OCI-LY1 (cell line): ENCODE measurements around the gene VWA8.
"Not testable (repeated sequence)": the region's sequence is repeated elsewhere in the genome, so short reads cannot be mapped to it uniquely, and the experiment has no call there.

Experiments
- H2AFZ ChIP-seq: fragments of 200-600 bp; sonication (generic), shearing (Covaris generic); 2 replicates; pipeline ENCODE4 v1.6.0; 2014; ENCODE audit warnings: antibody characterized with exemption, mild to moderate bottlenecking, low read length
- H3F3A ChIP-seq: fragments of 200-600 bp; sonication (generic), shearing (Covaris generic); 2 replicates; pipeline ENCODE4 v1.6.0; 2014; ENCODE audit warnings: mild to moderate bottlenecking, antibody characterized with exemption, low read length, moderate library complexity; ENCODE audit not compliant: insufficient read depth
- H3K27ac ChIP-seq: fragments of 200-600 bp; sonication (generic); 2 replicates; pipeline ENCODE4 v1.5.1; 2014; ENCODE audit warnings: low read length, mixed run types, mild to moderate bottlenecking, low read depth; ENCODE audit not compliant: poor library complexity, severe bottlenecking
- H3K27me3 ChIP-seq: fragments of 200-600 bp; sonication (generic); 2 replicates; pipeline ENCODE4 v1.6.0; 2014; ENCODE audit warnings: antibody characterized with exemption, mild to moderate bottlenecking, low read length, moderate library complexity; ENCODE audit not compliant: insufficient read depth
- H3K36me3 ChIP-seq: fragments of 200-600 bp; sonication (generic); 2 replicates; pipeline ENCODE4 v1.6.1; 2014; ENCODE audit warnings: mild to moderate bottlenecking, antibody characterized with exemption, low read length, moderate library complexity, mixed read lengths; ENCODE audit not compliant: insufficient read depth
- H3K4me1 ChIP-seq: fragments of 200-600 bp; sonication (generic); 2 replicates; pipeline ENCODE4 v1.5.1; 2014; ENCODE audit warnings: mild to moderate bottlenecking, low read length, moderate library complexity; ENCODE audit not compliant: insufficient read depth, severe bottlenecking
- H3K4me2 ChIP-seq: fragments of 200-600 bp; sonication (generic), shearing (Covaris generic); 2 replicates; pipeline ENCODE4 v1.6.1; 2014; ENCODE audit warnings: low read length
- H3K4me3 ChIP-seq: fragments of 200-600 bp; sonication (generic); 2 replicates; pipeline ENCODE4 v1.5.1; 2014; ENCODE audit warnings: low read length, low read depth, mild to moderate bottlenecking, mixed read lengths; ENCODE audit not compliant: poor library complexity, severe bottlenecking
- H3K79me2 ChIP-seq: fragments of 200-600 bp; shearing (Covaris generic); 2 replicates; pipeline ENCODE4 v1.6.1; 2016; ENCODE audit warnings: mixed run types, low read length, mixed read lengths; ENCODE audit not compliant: insufficient read depth
- H3K9ac ChIP-seq: fragments of 200-600 bp; sonication (generic), shearing (Covaris generic); 2 replicates; pipeline ENCODE4 v1.6.1; 2014; ENCODE audit warnings: mild to moderate bottlenecking, low read length, mixed read lengths
- H3K9me2 ChIP-seq: fragments of 200-600 bp; sonication (generic), shearing (Covaris generic); 2 replicates; pipeline ENCODE4 v1.6.1; 2014; ENCODE audit warnings: low read depth, mild to moderate bottlenecking, low read length, mixed read lengths
- H3K9me3 ChIP-seq: fragments of 200-600 bp; shearing (Covaris generic); 2 replicates; pipeline ENCODE4 v1.6.1; 2014; ENCODE audit warnings: low read length, mixed read lengths
- H4K20me1 ChIP-seq: fragments of 200-600 bp; sonication (generic), shearing (Covaris generic); 2 replicates; pipeline ENCODE4 v1.6.0; 2016; ENCODE audit warnings: mild to moderate bottlenecking, low read length; ENCODE audit not compliant: insufficient read depth
- CTCF ChIP-seq: fragments of 200-600 bp; sonication (generic), shearing (Covaris generic); IDR thresholded peaks from 2 replicates; pipeline ENCODE4 v1.5.1; 2017; ENCODE audit warnings: mild to moderate bottlenecking, antibody characterized with exemption, low read length, moderate library complexity, mixed read lengths
- EZH2 ChIP-seq: fragments of 200-600 bp; sonication (generic), shearing (Covaris generic); IDR thresholded peaks from 2 replicates; pipeline ENCODE4 v1.8.0; 2017; ENCODE audit warnings: borderline replicate concordance, mixed run types, mild to moderate bottlenecking, antibody characterized with exemption, low read length, moderate library complexity, mixed read lengths

The VWA8 gene

DNA sequence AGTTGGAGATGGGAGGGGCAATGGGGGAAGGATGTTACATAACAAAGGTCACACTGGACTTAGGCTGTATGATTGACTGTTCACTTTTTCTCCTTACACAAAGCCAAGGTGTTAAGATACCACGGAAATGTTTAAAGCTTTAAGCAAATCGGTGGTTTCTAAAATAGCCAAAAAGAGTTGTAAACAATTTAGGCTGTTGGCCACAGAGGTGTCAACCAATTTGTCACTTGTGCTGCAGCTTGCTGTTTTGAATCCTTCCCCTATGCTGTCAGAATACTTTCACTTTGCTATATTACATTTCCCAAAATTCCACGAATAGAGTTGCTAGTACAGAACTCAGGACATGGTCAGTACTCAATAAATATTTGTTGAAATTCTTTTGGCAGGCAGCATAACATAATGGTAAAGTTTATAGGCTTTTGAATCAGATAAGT is 149.3 kb downstream of the VWA8 start:
- Histone ChIP-seq H3K9me3 (no peaks in the 10 kb centered on the region), H3K4me3 (no peak overlapping the region), H3K9me2 (no peaks in the 10 kb centered on the region), H3K4me1 (peaks cover 7% of the 10 kb centered on the region), H3F3A (no peaks in the 10 kb centered on the region), H3K4me2 (no peak overlapping the region), H3K27ac (no peak overlapping the region), H3K36me3 (peaks cover 57% of the 10 kb centered on the region), H3K27me3 (no peaks in the 10 kb centered on the region), H2AFZ (no peak overlapping the region), H3K9ac (no peak overlapping the region), H4K20me1 (no peaks in the 10 kb centered on the region), H3K79me2 (no peaks in the 10 kb centered on the region)
- no peak for TF ChIP-seq CTCF
- no peak for TF ChIP-seq EZH2

DNA sequence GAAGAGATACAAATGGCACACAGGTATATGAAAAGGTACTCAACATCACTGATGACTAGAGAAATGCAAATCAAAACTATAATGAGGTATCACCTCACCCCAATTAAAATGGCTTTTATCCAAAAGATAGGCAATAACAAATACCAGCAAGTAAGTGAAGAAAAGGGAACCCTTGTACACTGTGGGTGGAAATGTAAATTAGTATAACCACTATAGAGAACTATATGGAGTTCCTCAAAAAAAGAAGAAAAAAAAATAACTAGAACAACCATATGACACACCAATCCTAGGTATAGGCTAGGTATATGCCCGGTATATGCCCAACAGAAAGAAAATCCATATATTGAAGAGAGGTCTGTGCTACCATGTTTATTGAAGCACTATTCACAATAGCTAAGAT is 150.9 kb downstream of the VWA8 start:
- Histone ChIP-seq H3K4me1 (peaks cover 7% of the 10 kb centered on the region), H4K20me1 (no peaks in the 10 kb centered on the region), H3K79me2 (no peaks in the 10 kb centered on the region), H3K27ac (no peak overlapping the region), H3K36me3 (peaks cover 48% of the 10 kb centered on the region), H3F3A (no peaks in the 10 kb centered on the region), H3K4me2 (no peak overlapping the region), H3K9ac (no peak overlapping the region), H3K4me3 (no peak overlapping the region), H3K9me3 (no peaks in the 10 kb centered on the region), H2AFZ (no peak overlapping the region), H3K9me2 (no peaks in the 10 kb centered on the region), H3K27me3 (no peaks in the 10 kb centered on the region)
- TF ChIP-seq CTCF (no peak), EZH2 (no peak)

DNA sequence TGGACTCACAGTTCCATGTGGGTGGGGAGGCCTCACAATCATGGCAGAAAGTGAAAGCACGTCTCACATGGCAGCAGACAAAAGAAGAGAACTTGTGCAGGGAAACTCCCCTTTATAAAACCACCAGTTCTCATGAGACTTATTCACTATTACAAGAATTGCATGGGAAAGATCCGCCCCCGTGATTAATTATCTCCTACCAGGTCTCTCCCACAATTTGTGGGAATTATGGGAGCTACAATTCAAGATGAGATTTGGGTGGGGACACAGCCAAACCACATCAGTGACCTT is 157.5 kb downstream of the VWA8 start:
- H3K27ac ChIP-seq, result not testable (repeated sequence)
- peaks cover 55% of the 10 kb centered on the region for H3K36me3 ChIP-seq

GRCh38 chr13:41802684-41803444 is 158.0 kb downstream of the VWA8 start:
- Histone ChIP-seq H2AFZ (no peak overlapping the region), H3K27me3 (no peaks in the 10 kb centered on the region), H3K36me3 (peaks cover 53% of the 10 kb centered on the region), H3K4me3 (no peak overlapping the region), H3K27ac (no peak overlapping the region), H3F3A (no peaks in the 10 kb centered on the region), H3K9me3 (peaks cover 7% of the 10 kb centered on the region; the same call in 1 of the 2 replicates), H3K9ac (no peak overlapping the region), H3K9me2 (no peaks in the 10 kb centered on the region), H3K4me2 (no peak overlapping the region), H4K20me1 (no peaks in the 10 kb centered on the region), H3K79me2 (no peaks in the 10 kb centered on the region), H3K4me1 (no peaks in the 10 kb centered on the region)
- TF ChIP-seq EZH2 (no peak), CTCF (no peak)

More for the DNA sequence above, 157.5 kb downstream of the VWA8 start:
- H3K27me3 ChIP-seq, H4K20me1 ChIP-seq, H3K4me1 ChIP-seq, H3K4me3 ChIP-seq, H3K4me2 ChIP-seq, H3K9me2 ChIP-seq, H3K9me3 ChIP-seq, H3F3A ChIP-seq, H3K79me2 ChIP-seq, H2AFZ ChIP-seq, H3K9ac ChIP-seq: not testable (repeated sequence)
